PC-3 (cell line): ENCODE data around the gene REV1.

Experiments
- CTCF ChIP-seq: fragments of 300-600 bp; sonication (generic); conservative IDR thresholded peaks from 2 replicates; pipeline ENCODE4 v1.5.1; 2017; ENCODE audit warnings: antibody characterized with exemption, low read depth, mild to moderate bottlenecking, low read length
- EZH2 ChIP-seq: fragments of 300-600 bp; sonication (generic); IDR thresholded peaks from one replicate; pipeline ENCODE4 v1.6.1; 2017; ENCODE audit warnings: antibody characterized with exemption, mild to moderate bottlenecking, low read length; ENCODE audit not compliant: unreplicated experiment

GRCh38 chr2:99386011-99386410, 103.8 kb downstream of the REV1 start:
- TF ChIP-seq CTCF = no peak
- no peak for TF ChIP-seq EZH2
